Ovary (tissue), 9 donors: ENCODE results near the gene APBB1IP. TPM values are rescaled to one million over a fixed set of nuclear protein-coding genes. Genes with fewer than 3 reads are reported as not detected.

Source experiments
- DNase-seq, 5 donors: peaks; one replicate each; pipeline ENCODE4 v3.0.0-alpha.2; 2019 to 2020
- H3K27ac ChIP-seq, 2 donors: fragments of 200-600 bp; one replicate each; pipeline versions ENCODE4 v1.5.1 to v1.8.0; 2019 to 2022
- H3K27me3 ChIP-seq: fragments of 200-600 bp; one replicate; pipeline ENCODE4 v1.8.0; 2022
- H3K36me3 ChIP-seq: fragments of 200-600 bp; sonication (generic); one replicate; pipeline ENCODE4 v1.5.1; 2019
- H3K4me1 ChIP-seq: one replicate; pipeline ENCODE4 v1.8.1; 2013; ENCODE audit warnings: mild to moderate bottlenecking, moderate library complexity; ENCODE audit not compliant: insufficient read depth
- H3K4me3 ChIP-seq: fragments of 200-600 bp; sonication (generic); one replicate; pipeline ENCODE4 v1.5.1; 2017
- H3K9me3 ChIP-seq, 2 donors: fragments of 200-600 bp in 1 of 2; sonication (generic) in 1 of 2; one replicate each; pipeline versions ENCODE4 v1.5.1 to v1.8.1; 2013 to 2019; ENCODE audit warnings: mild to moderate bottlenecking in 1 of 2, moderate library complexity in 1 of 2
- CTCF ChIP-seq, 3 donors: fragments of 450-650 bp in 2 of 3; fragments of 200-600 bp in 1 of 3; IDR thresholded peaks; one replicate each; pipeline versions ENCODE4 v1.5.1 to v1.8.0; 2016 to 2022; ENCODE audit warnings: antibody characterized with exemption in 3 of 3, mild to moderate bottlenecking in 1 of 3
- EP300 ChIP-seq: sonication (generic); formaldehyde crosslinking; IDR thresholded peaks from one replicate; pipeline ENCODE4 v1.6.1; 2017; ENCODE audit warnings: antibody characterized with exemption
- POLR2A ChIP-seq: fragments of 450-650 bp; IDR thresholded peaks from one replicate; pipeline ENCODE4 v1.6.1; 2017; ENCODE audit warnings: antibody characterized with exemption, mild to moderate bottlenecking, moderate library complexity
- WGBS, 3 donors: extraction: QIAGEN DNeasy Blood & Tissue Kit in 1 of 3; methylation state at CpG; one replicate each; pipeline versions ENCODE4 v1.1.5 to v1.1.7; 2013 to 2017; 5-methylcytosine and 5-hydroxymethylcytosine counted together
- intact Hi-C, 4 donors: fragments of 100-400 bp; cut with DNase I; formaldehyde crosslinking; loops; one replicate each; pipeline versions ENCODE4 v1.11.0 to v1.15.1; 2022 to 2023
- polyA plus RNA-seq, 2 donors: library from polyadenylated mRNA; stranded (reverse); fragments of 200-250 nt in 1 of 2; fragments of 350-450 nt in 1 of 2; fragmentation: Illumina TruSeq in 1 of 2; extraction: RNeasy Lipid Tissue Mini Kit (QIAGEN cat#74804) in 1 of 2; gene quantifications; one replicate each; pipeline ENCODE4 v1.2.3, GENCODE V29; 2013 to 2014
- total RNA-seq, 7 donors: library from RNA; depleted of rRNA in 2 of 7; stranded (reverse); fragments of >200 nt in 2 of 7; fragmentation: NEBNext Ultra II Directional in 3 of 7; extraction: Animal tissue kit (Norgen Biotek cat#: 25700) in 3 of 7; gene quantifications; one replicate each; pipeline versions ENCODE4 v1.1.0 to v1.2.4, GENCODE V29; 2016 to 2023
- donor health status: DM: no; HTN: no; CAD: no; lungs with moderate emphysema.
- donor health status: DM: no; HTN: no; CAD: no.
- donor health status: Bipolar disorder and iron deficiency.
- donor health status: DM: yes; HTN: yes; CAD: no.
- donor health status: DM: no; HTN: no; CAD: no.
- donor health status: DM: yes; HTN: yes; CAD: no.

Gene APBB1IP
- total and polyA plus RNA-seq, 9 donors: 0.64 to 10.2 (median 1.8) TPM

- TF ChIP-seq CTCF (IDR thresholded peaks at IDR 0.05): no peak
- no peak for TF ChIP-seq POLR2A
- no peak for TF ChIP-seq EP300
- no peak for DNase-seq
- no peak overlapping the region for H3K4me3 ChIP-seq
- 58 to 68% (median 67%) methylated on average over 6 of the region's 6 CpGs for WGBS, 3 donors
- intact Hi-C loops: no loop called here
- no peak overlapping the region for H3K27ac ChIP-seq
- H3K4me1 ChIP-seq: no peaks in the 10 kb centered on the region
- H3K9me3 ChIP-seq: no peaks in the 10 kb centered on the region
- no peaks in the 10 kb centered on the region for H3K27me3 ChIP-seq
- no peaks in the 10 kb centered on the region for H3K36me3 ChIP-seq
These were observed 37.2 kb downstream of the APBB1IP start for GRCh38 chr10:26475386-26475785.

GRCh38 chr10:26477501-26477900 is 39.4 kb downstream of the APBB1IP start:
- intact Hi-C loops: no loop called here
- H3K36me3 ChIP-seq: no peaks in the 10 kb centered on the region
- no peak overlapping the region for H3K27ac ChIP-seq
- no peaks in the 10 kb centered on the region for H3K4me1 ChIP-seq
- no peaks in the 10 kb centered on the region for H3K9me3 ChIP-seq
- no peak for TF ChIP-seq POLR2A
- no peak for TF ChIP-seq EP300
- TF ChIP-seq CTCF (IDR thresholded peaks at IDR 0.05): no peak
- 89 to 97% (median 90%) methylated on average over 4 of the region's 4 CpGs for WGBS, 3 donors
- no peak for DNase-seq
- no peak overlapping the region for H3K4me3 ChIP-seq
- H3K27me3 ChIP-seq: no peaks in the 10 kb centered on the region

GRCh38 chr10:26478061-26478460 is 39.9 kb downstream of the APBB1IP start:
- no peak overlapping the region for H3K4me3 ChIP-seq
- H3K27ac ChIP-seq: no peak overlapping the region
- DNase-seq: no peak
- no peak for TF ChIP-seq EP300
- TF ChIP-seq POLR2A: no peak
- H3K9me3 ChIP-seq: no peaks in the 10 kb centered on the region
- H3K27me3 ChIP-seq: no peaks in the 10 kb centered on the region
- 77 to 83% (median 78%) methylated on average over 10 of the region's 10 CpGs for WGBS, 3 donors
- intact Hi-C loops: no loop called here
- no peaks in the 10 kb centered on the region for H3K4me1 ChIP-seq
- no peaks in the 10 kb centered on the region for H3K36me3 ChIP-seq

- Histone ChIP-seq H3K27ac (no peak overlapping the region), H3K4me1 (no peaks in the 10 kb centered on the region), H3K9me3 (no peaks in the 10 kb centered on the region), H3K27me3 (no peaks in the 10 kb centered on the region), H3K36me3 (no peaks in the 10 kb centered on the region), H3K4me3 (no peak overlapping the region)
- 74 to 77% (median 76%) methylated on average over 6 of the region's 6 CpGs for WGBS, 3 donors
- DNase-seq: no peak
- intact Hi-C loops: no loop called here
- TF ChIP-seq POLR2A: no peak
- TF ChIP-seq CTCF (IDR thresholded peaks at IDR 0.05): no peak
- TF ChIP-seq EP300: no peak
These were observed 41.8 kb downstream of the APBB1IP start for GRCh38 chr10:26479766-26480492.

DNA sequence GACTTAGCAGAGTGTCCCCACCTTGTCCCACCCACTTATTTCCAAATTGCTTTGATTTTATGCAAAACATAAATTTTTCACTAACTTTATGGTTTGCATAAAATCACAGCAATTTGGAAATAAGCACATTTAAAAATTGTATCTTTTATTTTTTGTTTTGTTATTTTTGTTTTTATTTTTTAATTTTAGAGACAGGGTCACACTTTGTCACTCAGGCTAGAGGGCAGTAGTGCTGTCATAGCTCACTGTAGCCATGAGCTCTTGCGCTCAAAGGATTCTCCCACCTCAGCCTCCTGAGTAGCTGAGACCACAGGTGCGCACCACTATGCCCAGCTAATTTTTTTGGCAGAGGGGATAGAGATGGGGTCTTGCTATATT is 43.2 kb downstream of the APBB1IP start:
- H3K27ac ChIP-seq: no peak overlapping the region
- intact Hi-C loops: no loop called here
- WGBS, 3 donors: 95 to 98% (median 96%) methylated on average over 2 of the region's 2 CpGs

More for the DNA sequence above, 43.2 kb downstream of the APBB1IP start:
- H3K27me3 ChIP-seq: no peaks in the 10 kb centered on the region
- H3K36me3 ChIP-seq: no peaks in the 10 kb centered on the region
- no peaks in the 10 kb centered on the region for H3K4me1 ChIP-seq
- H3K9me3 ChIP-seq: no peaks in the 10 kb centered on the region
- no peak overlapping the region for H3K4me3 ChIP-seq
- TF ChIP-seq POLR2A (no peak), EP300 (no peak), CTCF (IDR thresholded peaks at IDR 0.05) (no peak)
- no peak for DNase-seq
